Upper lobe of left lung (tissue), 6 donors: ENCODE measurements around the gene FMO3. TPM values are rescaled to one million over a fixed set of nuclear protein-coding genes. Genes with fewer than 3 reads are reported as not detected.

ENCODE experiments used
- ATAC-seq, 2 donors: fragments of 200-7000 bp; cut with Tn5 transposase; one replicate each; pipeline ENCODE4 v1.9.1; 2022; ENCODE audit warnings: mild to moderate bottlenecking in 2 of 2, moderate library complexity in 2 of 2; ENCODE audit not compliant: low FRiP score in 2 of 2
- DNase-seq, 2 donors: peaks; one replicate each; pipeline ENCODE4 v3.0.0-alpha.2; 2019 to 2020
- H3K27ac ChIP-seq, 4 donors: fragments of 200-600 bp; sonication (generic); one replicate each; pipeline ENCODE4 v1.5.1; 2016 to 2019
- H3K27me3 ChIP-seq, 4 donors: fragments of 200-600 bp; sonication (generic); one replicate each; pipeline ENCODE4 v1.5.1; 2017 to 2019
- H3K36me3 ChIP-seq, 4 donors: fragments of 200-600 bp; sonication (generic); one replicate each; pipeline ENCODE4 v1.5.1; 2016 to 2019
- H3K4me1 ChIP-seq, 4 donors: fragments of 200-600 bp; sonication (generic); one replicate each; pipeline ENCODE4 v1.5.1; 2018 to 2019
- H3K4me3 ChIP-seq, 4 donors: fragments of 200-600 bp; sonication (generic); one replicate each; pipeline ENCODE4 v1.5.1; 2017 to 2019; ENCODE audit warnings: mild to moderate bottlenecking in 2 of 4, moderate library complexity in 1 of 4
- H3K9me3 ChIP-seq, 4 donors: fragments of 200-600 bp; sonication (generic); one replicate each; pipeline ENCODE4 v1.5.1; 2018 to 2019
- EP300 ChIP-seq, 4 donors: sonication (generic); formaldehyde crosslinking; IDR thresholded peaks; one replicate each; pipeline ENCODE4 v1.5.1; 2017; ENCODE audit warnings: antibody characterized with exemption in 4 of 4, control low read depth in 2 of 4
- POLR2A ChIP-seq, 4 donors: fragments of 450-650 bp; IDR thresholded peaks; one replicate each; pipeline ENCODE4 v1.5.1; 2016 to 2017; ENCODE audit warnings: antibody characterized with exemption in 4 of 4, mild to moderate bottlenecking in 2 of 4
- POLR2AphosphoS5 ChIP-seq, 2 donors: sonication (generic); formaldehyde crosslinking; IDR thresholded peaks; one replicate each; pipeline ENCODE4 v1.5.1; 2017; ENCODE audit warnings: antibody characterized with exemption in 2 of 2
- WGBS, 2 donors: methylation state at CpG; one replicate each; pipeline ENCODE4 v1.1.5; 2017 to 2018; 5-methylcytosine and 5-hydroxymethylcytosine counted together
- total RNA-seq, 6 donors: library from RNA; depleted of rRNA in 4 of 6; stranded (reverse); fragments of >200 nt in 4 of 6; gene quantifications; one replicate each; pipeline versions ENCODE4 v1.1.0 to v1.2.1, GENCODE V29; 2016 to 2021
- TF ChIP-seq, protein P1 (sequence below), 6 experiments: fragments of 450-650 bp in 4 of 6; fragments of 200-600 bp in 2 of 6; sonication (generic) in 2 of 6; IDR thresholded peaks; one replicate each; pipeline ENCODE4 v1.5.1; 2016 to 2019; ENCODE audit warnings: antibody characterized with exemption in 6 of 6
- donor health status: DM: no; HTN: no; CAD: no; lungs with moderate emphysema.
- donor health status: DM: no; HTN: yes; CAD: no; lungs with severe emphysema.

FMO3 gene
- total RNA-seq, 6 donors from 2014 or later, result 9.1 to 16.7 (median 13.5) TPM

DNA sequence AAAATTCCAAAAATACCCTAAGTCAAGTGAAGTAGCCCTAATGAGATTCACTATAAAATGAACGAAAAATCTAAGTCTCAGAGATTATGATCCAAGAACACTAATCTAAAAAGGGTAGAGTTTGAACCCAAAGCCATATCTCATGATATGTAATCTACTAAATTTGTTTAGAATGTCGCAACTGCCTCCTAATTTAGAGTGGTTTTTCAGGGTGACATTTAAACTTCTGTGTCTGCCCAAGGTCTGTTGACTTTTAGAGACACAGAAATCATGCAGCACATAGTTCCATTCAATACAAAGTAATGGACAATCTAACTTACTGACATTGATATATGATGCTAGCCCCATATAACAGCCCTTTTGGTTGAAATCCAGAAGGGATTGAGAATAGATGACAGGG, 28.9 kb downstream of the FMO3 start:
- ATAC-seq (no peak), DNase-seq (no peak)
- no peaks in the 10 kb centered on the region for H3K9me3 ChIP-seq
- no peaks in the 10 kb centered on the region for H3K27me3 ChIP-seq
- peaks cover 0 to 12% (median 0%) of the 10 kb centered on the region in 4 donors for H3K4me1 ChIP-seq
- H3K27ac ChIP-seq, result no peak overlapping the region
- no peak overlapping the region for H3K4me3 ChIP-seq
- TF ChIP-seq POLR2A (IDR thresholded peaks at IDR 0.05), result no peak
- no peak for TF ChIP-seq EP300 (IDR thresholded peaks at IDR 0.05)
- TF ChIP-seq POLR2AphosphoS5 (IDR thresholded peaks at IDR 0.05), result no peak
- TF ChIP-seq, protein P1, sequence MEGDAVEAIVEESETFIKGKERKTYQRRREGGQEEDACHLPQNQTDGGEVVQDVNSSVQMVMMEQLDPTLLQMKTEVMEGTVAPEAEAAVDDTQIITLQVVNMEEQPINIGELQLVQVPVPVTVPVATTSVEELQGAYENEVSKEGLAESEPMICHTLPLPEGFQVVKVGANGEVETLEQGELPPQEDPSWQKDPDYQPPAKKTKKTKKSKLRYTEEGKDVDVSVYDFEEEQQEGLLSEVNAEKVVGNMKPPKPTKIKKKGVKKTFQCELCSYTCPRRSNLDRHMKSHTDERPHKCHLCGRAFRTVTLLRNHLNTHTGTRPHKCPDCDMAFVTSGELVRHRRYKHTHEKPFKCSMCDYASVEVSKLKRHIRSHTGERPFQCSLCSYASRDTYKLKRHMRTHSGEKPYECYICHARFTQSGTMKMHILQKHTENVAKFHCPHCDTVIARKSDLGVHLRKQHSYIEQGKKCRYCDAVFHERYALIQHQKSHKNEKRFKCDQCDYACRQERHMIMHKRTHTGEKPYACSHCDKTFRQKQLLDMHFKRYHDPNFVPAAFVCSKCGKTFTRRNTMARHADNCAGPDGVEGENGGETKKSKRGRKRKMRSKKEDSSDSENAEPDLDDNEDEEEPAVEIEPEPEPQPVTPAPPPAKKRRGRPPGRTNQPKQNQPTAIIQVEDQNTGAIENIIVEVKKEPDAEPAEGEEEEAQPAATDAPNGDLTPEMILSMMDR (IDR thresholded peaks at IDR 0.05), result no peak
- H3K36me3 ChIP-seq, result no peaks in the 10 kb centered on the region
- 45 to 53% methylated on average over 2 of the region's 2 CpGs for WGBS, 2 donors

- Histone ChIP-seq H3K4me3 (no peak overlapping the region), H3K4me1 (peaks cover 0 to 14% (median 2%) of the 10 kb centered on the region in 4 donors), H3K27ac (peak overlapping the region in 1 of 4 donors; percentile 9), H3K36me3 (no peaks in the 10 kb centered on the region), H3K9me3 (no peaks in the 10 kb centered on the region), H3K27me3 (no peaks in the 10 kb centered on the region)
- DNase-seq, result no peak
- ATAC-seq, result no peak
- TF ChIP-seq EP300 (IDR thresholded peaks at IDR 0.05) (no peak), POLR2A (IDR thresholded peaks at IDR 0.05) (no peak), POLR2AphosphoS5 (IDR thresholded peaks at IDR 0.05) (no peak)
- TF ChIP-seq, protein P1 (IDR thresholded peaks at IDR 0.05), result no peak
Observed at GRCh38 chr1:171122299-171122698, 31.6 kb downstream of the FMO3 start.

DNA sequence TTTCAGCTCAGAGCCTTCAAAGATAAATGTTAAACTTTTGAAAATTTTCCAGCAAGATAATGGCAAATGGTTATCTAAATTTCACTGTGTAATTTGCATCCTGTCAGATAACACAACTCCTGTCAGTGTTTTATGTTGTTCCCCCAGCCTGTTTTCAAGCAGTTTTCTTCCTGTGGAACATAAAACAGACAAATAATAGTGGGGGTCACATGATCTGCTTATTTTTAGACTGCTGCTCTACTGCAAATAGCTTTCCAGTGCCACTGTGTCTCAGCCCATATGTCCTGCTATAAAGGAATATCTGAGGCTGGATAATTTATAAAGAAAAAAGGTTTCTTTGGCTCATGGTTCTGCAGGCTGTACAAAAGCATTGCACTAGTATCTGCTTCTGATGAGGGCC, 32.2 kb downstream of the FMO3 start:
- DNase-seq (no peak), ATAC-seq (no peak)
- H3K4me3 ChIP-seq, result no peak overlapping the region
- H3K4me1 ChIP-seq, result peaks cover 0 to 14% (median 4%) of the 10 kb centered on the region in 4 donors
- no peaks in the 10 kb centered on the region for H3K27me3 ChIP-seq
- no peaks in the 10 kb centered on the region for H3K36me3 ChIP-seq
- H3K27ac ChIP-seq, result peak overlapping the region in 1 of 4 donors; percentile 9
- H3K9me3 ChIP-seq, result no peaks in the 10 kb centered on the region
- TF ChIP-seq EP300 (IDR thresholded peaks at IDR 0.05) (no peak), POLR2A (IDR thresholded peaks at IDR 0.05) (no peak), POLR2AphosphoS5 (IDR thresholded peaks at IDR 0.05) (no peak)
- TF ChIP-seq, protein P1 (IDR thresholded peaks at IDR 0.05), result no peak

DNA sequence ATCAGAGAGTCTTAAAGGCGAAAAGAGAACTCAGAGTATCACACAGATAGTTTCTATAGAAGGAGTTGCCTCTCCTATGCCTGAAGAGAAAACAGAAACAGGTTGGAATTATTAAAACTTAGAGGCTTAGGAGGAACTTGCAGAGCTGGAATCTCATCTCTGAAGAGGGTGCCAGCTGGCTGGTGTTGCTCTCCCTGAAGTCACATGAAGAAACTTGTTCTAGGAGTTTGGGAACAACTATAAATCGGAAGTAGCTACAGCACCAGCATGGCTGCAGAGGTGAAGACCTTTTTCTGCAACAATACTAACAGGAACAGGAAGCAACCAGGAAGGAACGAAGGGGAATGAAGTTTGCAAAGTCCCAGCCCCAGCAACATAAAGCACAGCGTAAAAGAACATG, 35.8 kb downstream of the FMO3 start:
- no peak for ATAC-seq
- TF ChIP-seq, protein P1 (IDR thresholded peaks at IDR 0.05), result no peak
- TF ChIP-seq POLR2AphosphoS5 (IDR thresholded peaks at IDR 0.05) (no peak), EP300 (IDR thresholded peaks at IDR 0.05) (no peak), POLR2A (IDR thresholded peaks at IDR 0.05) (no peak)
- DNase-seq, result peak in 1 of 2 donors; percentile 26
- Histone ChIP-seq H3K27me3 (no peaks in the 10 kb centered on the region), H3K4me3 (no peak overlapping the region), H3K9me3 (no peaks in the 10 kb centered on the region), H3K27ac (peak overlapping the region in 3 of 4 donors; percentile 12 to 61 (median 18)), H3K4me1 (peaks cover 0 to 15% (median 7%) of the 10 kb centered on the region in 4 donors), H3K36me3 (no peaks in the 10 kb centered on the region)
- 41 to 61% methylated on average over 4 of the region's 4 CpGs for WGBS, 2 donors

- DNase-seq (no peak), ATAC-seq (no peak)
- no peaks in the 10 kb centered on the region for H3K27me3 ChIP-seq
- no peaks in the 10 kb centered on the region for H3K36me3 ChIP-seq
- no peak overlapping the region for H3K4me3 ChIP-seq
- WGBS, 2 donors, result 61 to 66% methylated on average over 1 of the region's 1 CpG
- H3K4me1 ChIP-seq, result peaks cover 0 to 15% (median 7%) of the 10 kb centered on the region in 4 donors
- H3K9me3 ChIP-seq, result no peaks in the 10 kb centered on the region
- TF ChIP-seq, protein P1 (IDR thresholded peaks at IDR 0.05), result no peak
- TF ChIP-seq POLR2A (IDR thresholded peaks at IDR 0.05) (no peak), POLR2AphosphoS5 (IDR thresholded peaks at IDR 0.05) (no peak), EP300 (IDR thresholded peaks at IDR 0.05) (no peak)
- H3K27ac ChIP-seq, result peak overlapping the region in 3 of 4 donors; percentile 12 to 61 (median 18)
Observed at GRCh38 chr1:171127099-171127498, 36.4 kb downstream of the FMO3 start.
